GM12873 (cell line): ENCODE results near the gene GOLGA1.

Experiments used
- CTCF ChIP-seq: IDR thresholded peaks from 2 replicates; pipeline ENCODE4 v1.5.1; 2012; ENCODE audit warnings: low read depth, mild to moderate bottlenecking, moderate library complexity, low read length, control low read depth; ENCODE audit not compliant: insufficient read depth; ENCODE audit errors: missing control alignments

GOLGA1 gene

DNA sequence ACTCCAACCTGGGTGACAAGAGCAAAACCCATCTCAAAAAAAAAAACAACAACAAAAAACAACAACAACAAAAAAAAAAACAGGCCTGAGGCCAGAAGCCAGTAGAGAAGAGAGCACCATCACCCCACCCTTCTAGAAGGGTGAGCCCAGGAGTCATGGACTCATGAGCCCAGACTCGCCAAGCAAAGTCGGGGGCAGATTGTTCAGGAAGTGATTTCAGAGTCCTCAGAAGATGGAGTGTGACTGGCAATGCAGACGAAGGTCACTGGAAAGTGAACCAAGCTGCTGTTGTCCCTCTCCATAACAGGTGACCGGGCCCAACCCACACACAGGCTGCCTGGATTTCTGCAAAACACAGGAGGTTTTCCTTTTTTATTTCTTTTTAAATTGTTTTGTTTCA, 96.6 kb downstream of the GOLGA1 start:
- no peak for TF ChIP-seq CTCF

- TF ChIP-seq CTCF = no peak
These were observed 97.3 kb downstream of the GOLGA1 start for GRCh38 chr9:124843456-124844034.

GRCh38 chr9:124841075-124841821, 99.6 kb downstream of the GOLGA1 start:
- no peak for TF ChIP-seq CTCF

GRCh38 chr9:124840300-124840833, 100.5 kb downstream of the GOLGA1 start:
- TF ChIP-seq CTCF = peak; percentile 49

- TF ChIP-seq CTCF = peak; percentile 59
These were observed 101.1 kb downstream of the GOLGA1 start for GRCh38 chr9:124839612-124840299.

DNA sequence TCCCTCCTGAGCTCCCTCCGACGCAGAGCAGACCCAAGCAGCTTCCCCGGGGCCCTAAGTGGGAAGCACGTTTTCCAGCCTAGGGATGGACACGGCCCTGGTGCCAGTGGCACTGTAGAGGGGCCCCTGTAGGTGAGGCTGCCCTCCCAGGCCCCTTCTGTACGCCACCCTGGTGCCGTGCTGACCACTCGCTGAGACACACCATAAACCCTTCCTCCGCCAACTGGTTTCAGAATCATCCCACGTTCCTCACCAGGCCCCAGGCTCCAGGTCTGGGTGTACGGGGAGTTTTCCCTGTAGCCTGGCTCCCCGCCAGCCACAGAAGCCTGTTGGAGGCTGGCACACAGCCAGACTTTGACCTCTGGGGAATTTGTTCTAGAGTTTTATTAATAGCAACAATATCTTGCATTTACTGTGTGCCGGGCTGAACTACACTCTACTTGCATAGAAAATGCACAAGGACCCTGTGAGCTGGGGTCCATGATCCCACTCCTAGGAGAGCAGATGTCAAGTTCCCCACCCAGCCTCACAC, 105.8 kb downstream of the GOLGA1 start:
- TF ChIP-seq CTCF = no peak

- TF ChIP-seq CTCF = no peak
These were observed 106.3 kb downstream of the GOLGA1 start for GRCh38 chr9:124834591-124834990.
